Endothelial cell of umbilical vein (primary cell): ENCODE results near the gene SOX18. TPM values are rescaled to one million over a fixed set of nuclear protein-coding genes. Genes with fewer than 3 reads are reported as not detected.

ENCODE experiments used
- BruUV-seq: library from RNA; stranded (reverse); fragments of 400-500 nt; replicated peaks from 2 replicates; lab custom pipeline; 2021; lab: Mats Ljungman, UMichigan
- CTCF ChIA-PET: fragments of 300-600, 350-600 bp; sonication (Branson Sonifier 250); formaldehyde crosslinking; loops from one replicate; lab custom pipeline; 2021; ENCODE audit warnings: antibody characterized with exemption, inconsistent platforms; lab: Charles Lee
- POLR2A ChIA-PET: fragments of 300-600, 350-600 bp; sonication (Branson Sonifier 250); formaldehyde crosslinking; loops from one replicate; lab custom pipeline; 2021; ENCODE audit warnings: antibody characterized with exemption, inconsistent platforms; lab: Charles Lee
- DNase-seq: peaks from one replicate; pipeline ENCODE4 v3.0.0-alpha.2; 2011; ENCODE audit warnings: low read depth, low spot score
- FAIRE-seq: peaks from 2 replicates; lab custom pipeline; 2011; peaks lifted over from hg19 to GRCh38; lab: Jason Lieb, UNC
- H2AFZ ChIP-seq: 2 replicates; pipeline ENCODE4 v1.6.0; 2012; ENCODE audit warnings: low read depth, low read length, control low read depth, inconsistent platforms
- H3K27ac ChIP-seq: 2 replicates; pipeline ENCODE4 v1.5.1; 2011; ENCODE audit warnings: low read depth, mild to moderate bottlenecking, control low read depth, low read length, moderate library complexity; ENCODE audit not compliant: insufficient read depth
- H3K27me3 ChIP-seq, 2 experiments: 2 replicates each; pipeline versions ENCODE4 v1.6.0 to v1.6.1; 2011; ENCODE audit warnings: low read length in 2 of 2, mixed read lengths in 1 of 2; ENCODE audit not compliant: control insufficient read depth in 2 of 2, insufficient read depth in 2 of 2
- H3K36me3 ChIP-seq, 2 experiments: 2 replicates in 1 of 2; 3 replicates in 1 of 2; pipeline ENCODE4 v1.5.1; 2011; ENCODE audit warnings: low read length in 2 of 2, mild to moderate bottlenecking in 1 of 2, moderate library complexity in 1 of 2; ENCODE audit not compliant: control insufficient read depth in 2 of 2, insufficient read depth in 2 of 2; ENCODE audit errors: extremely low read depth in 1 of 2
- H3K4me1 ChIP-seq: 3 replicates; pipeline ENCODE4 v1.5.1; 2011; ENCODE audit warnings: mild to moderate bottlenecking, low read length; ENCODE audit not compliant: control insufficient read depth, insufficient read depth; ENCODE audit errors: extremely low read depth
- H3K4me2 ChIP-seq: 2 replicates; pipeline ENCODE4 v1.6.1; 2011; ENCODE audit warnings: low read length, control low read depth, mixed read lengths; ENCODE audit not compliant: insufficient read depth
- H3K4me3 ChIP-seq, 3 experiments: fragments of 200-600 bp in 1 of 3; sonication (generic), shearing (Covaris generic) in 1 of 3; replicated peaks in 1 of 3; 2 replicates each; pipeline ENCODE4 v1.5.1; 2011 to 2016; ENCODE audit warnings: control low read depth in 3 of 3, low read length in 3 of 3, mild to moderate bottlenecking in 2 of 3, inconsistent platforms in 1 of 3, low read depth in 1 of 3, moderate library complexity in 1 of 3; ENCODE audit not compliant: insufficient read depth in 1 of 3
- H3K79me2 ChIP-seq: 2 replicates; pipeline ENCODE4 v1.6.0; 2012; ENCODE audit warnings: low read length, inconsistent platforms; ENCODE audit not compliant: control insufficient read depth, insufficient read depth
- H3K9ac ChIP-seq: replicated peaks from 2 replicates; pipeline ENCODE3; 2011; ENCODE audit warnings: low read length, control low read depth; ENCODE audit not compliant: insufficient read depth; ENCODE audit errors: extremely low read depth
- H3K9me1 ChIP-seq: replicated peaks from 3 replicates; pipeline ENCODE4 v1.6.0; 2011; ENCODE audit warnings: mild to moderate bottlenecking, low read length; ENCODE audit not compliant: control insufficient read depth, insufficient read depth; ENCODE audit errors: extremely low read depth
- H3K9me3 ChIP-seq: replicated peaks from 2 replicates; pipeline ENCODE4 v1.5.1; 2012; ENCODE audit warnings: low read length, inconsistent platforms; ENCODE audit not compliant: control insufficient read depth, insufficient read depth
- H4K20me1 ChIP-seq: replicated peaks from 2 replicates; pipeline ENCODE3; 2011; ENCODE audit warnings: mild to moderate bottlenecking, low read length; ENCODE audit not compliant: control insufficient read depth, insufficient read depth; ENCODE audit errors: extremely low read depth
- EZH2 ChIP-seq: IDR thresholded peaks from 2 replicates; pipeline ENCODE4 v1.6.1; 2012; ENCODE audit warnings: borderline replicate concordance, low read depth, mild to moderate bottlenecking, moderate library complexity, low read length, inconsistent platforms; ENCODE audit not compliant: severe bottlenecking
- FOS ChIP-seq: IDR thresholded peaks from 2 replicates; pipeline ENCODE4 v1.6.1; 2011; ENCODE audit warnings: mild to moderate bottlenecking, low read length, moderate library complexity, borderline replicate concordance; ENCODE audit not compliant: insufficient read depth
- GATA2 ChIP-seq: IDR thresholded peaks from 2 replicates; pipeline ENCODE4 v1.7.0; 2011; ENCODE audit warnings: low read depth, mild to moderate bottlenecking, moderate library complexity, mixed read lengths, low read length; ENCODE audit not compliant: insufficient read length, insufficient read depth
- JUN ChIP-seq: IDR thresholded peaks from 2 replicates; pipeline ENCODE4 v1.6.1; 2011; ENCODE audit warnings: borderline replicate concordance, low read depth; ENCODE audit not compliant: insufficient read length, insufficient read depth
- MYC ChIP-seq: IDR thresholded peaks from one replicate; pipeline ENCODE4 v1.6.1; 2011; ENCODE audit warnings: mild to moderate bottlenecking, low read depth, low read length
- POLR2A ChIP-seq: IDR thresholded peaks from 2 replicates; pipeline ENCODE4 v1.6.1; 2012; ENCODE audit warnings: low read depth, mild to moderate bottlenecking, control low read depth, low read length
- POLR2AphosphoS5 ChIP-seq: IDR thresholded peaks from 2 replicates; pipeline ENCODE4 v1.6.1; 2012; ENCODE audit warnings: low read depth, mild to moderate bottlenecking, control low read depth, low read length, moderate library complexity; ENCODE audit not compliant: insufficient read depth
- dilution Hi-C: fragments of 300-500 bp; cut with MboI; formaldehyde crosslinking; loops from one replicate; pipeline ENCODE4 v1.15.0; 2019; ENCODE audit warnings: low sequenced_read_pairs; ENCODE audit not compliant: extremely low pct_ligation_motif_present
- intact Hi-C: fragments of 100-400 bp; cut with micrococcal nuclease; formaldehyde crosslinking; loops from one replicate; pipeline ENCODE4 v1.10.0; 2022
- polyA plus RNA-seq, 4 experiments: library from polyadenylated mRNA; depleted of rRNA in 3 of 4; stranded (reverse) in 3 of 4; unstranded in 1 of 4; fragments of >200 nt; gene quantifications; 2 replicates each; pipeline versions ENCODE4 v1.2.1 to v1.2.3, GENCODE V29; 2011 to 2012; ENCODE audit warnings: missing spikeins in 1 of 4
- total RNA-seq: library from RNA; stranded (reverse); gene quantifications from 2 replicates; pipeline ENCODE4 v1.2.3, GENCODE V29; 2021
- TF ChIP-seq, protein P1 (sequence below), 2 donors: IDR thresholded peaks; 1 replicate in 1 of 2; 2 replicates in 1 of 2; pipeline ENCODE4 v1.5.1; 2011; ENCODE audit warnings: low read length in 2 of 2, mild to moderate bottlenecking in 2 of 2, moderate library complexity in 2 of 2, control low read depth in 1 of 2, inconsistent platforms in 1 of 2, low read depth in 1 of 2; ENCODE audit not compliant: insufficient read depth in 1 of 2; ENCODE audit errors: extremely low read depth in 1 of 2
- TF ChIP-seq, protein P2 (sequence below): IDR thresholded peaks from 2 replicates; pipeline ENCODE4 v1.6.1; 2011; ENCODE audit not compliant: insufficient read depth, insufficient read length

The SOX18 gene
- total and polyA plus RNA-seq, 2 donors (not counting 3 experiments of a cell fraction or from before 2014, with no cell fraction given) = 20.9 to 175 TPM

DNA sequence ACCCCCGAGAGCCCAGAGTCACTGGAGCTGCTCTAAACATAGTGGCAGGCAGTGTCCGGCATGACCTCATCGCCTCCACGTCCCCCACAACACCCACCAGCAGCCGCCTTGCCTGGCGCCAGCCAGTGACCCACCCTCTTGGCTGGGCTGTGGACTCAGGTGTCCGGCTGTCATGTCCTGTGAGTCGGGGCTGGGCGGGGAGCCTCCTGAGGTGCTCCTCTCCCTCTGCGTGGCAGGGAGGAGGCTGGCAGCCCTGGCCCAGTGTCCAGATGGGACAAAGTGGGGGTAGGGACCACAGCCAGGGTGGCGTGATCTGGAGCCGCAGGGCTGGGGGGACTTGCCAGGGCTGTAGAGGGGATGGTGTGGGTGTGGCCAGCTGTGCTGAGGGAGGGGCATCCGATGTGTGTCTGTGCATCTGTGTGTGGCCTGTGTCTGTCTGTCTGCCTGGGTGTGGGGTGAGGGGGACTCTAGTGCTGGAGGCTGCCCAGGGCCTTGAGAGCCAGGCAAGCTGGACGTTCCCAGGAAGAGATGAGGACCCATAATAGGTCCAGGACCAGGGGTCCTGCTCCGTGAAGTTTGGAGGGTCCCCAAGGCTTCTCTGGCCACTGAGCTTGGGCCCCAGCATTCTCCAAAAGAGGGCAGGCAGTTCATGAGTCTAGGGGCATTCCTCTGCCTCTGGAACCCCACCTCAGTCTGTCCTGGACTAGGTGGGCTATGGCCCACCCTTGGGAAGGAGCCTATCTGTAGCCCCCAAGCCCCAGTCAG is 2.3 kb upstream of the SOX18 start:
- intact Hi-C loops (loop anchor here (10.0 kb wide), 1 partner anchor 157 kb away; the partner anchor contains the start of gene DNAJC5), dilution Hi-C loops (no loop called here)
- Histone ChIP-seq H3K9ac (no peak overlapping the region), H3K9me3 (no peaks in the 10 kb centered on the region), H3K27ac (peak overlapping the region; percentile 26), H3K27me3 (no peaks in the 10 kb centered on the region), H3K79me2 (peaks cover 19% of the 10 kb centered on the region), H3K4me3 (no peak overlapping the region), H3K4me1 (peaks cover 76% of the 10 kb centered on the region), H3K4me2 (no peak overlapping the region), H3K9me1 (no peaks in the 10 kb centered on the region), H3K36me3 (peaks cover 9 to 13% of the 10 kb centered on the region in 2 experiments), H4K20me1 (peaks cover 3% of the 10 kb centered on the region), H2AFZ (peak overlapping the region; percentile 49)
- FAIRE-seq = no peak
- peak; percentile 31 for DNase-seq
- CTCF ChIA-PET = interaction anchor here (0.6 to 15.2 kb wide), 4 partner anchors 13 to 72 kb away, joined by 3 to 412 read pairs (median 4); partner anchors contain the start of genes C20orf204 and RGS19
- BruUV-seq = no TSS peak
- POLR2A ChIA-PET = no interaction called here
- no peak for TF ChIP-seq GATA2
- TF ChIP-seq POLR2A = no peak

DNA sequence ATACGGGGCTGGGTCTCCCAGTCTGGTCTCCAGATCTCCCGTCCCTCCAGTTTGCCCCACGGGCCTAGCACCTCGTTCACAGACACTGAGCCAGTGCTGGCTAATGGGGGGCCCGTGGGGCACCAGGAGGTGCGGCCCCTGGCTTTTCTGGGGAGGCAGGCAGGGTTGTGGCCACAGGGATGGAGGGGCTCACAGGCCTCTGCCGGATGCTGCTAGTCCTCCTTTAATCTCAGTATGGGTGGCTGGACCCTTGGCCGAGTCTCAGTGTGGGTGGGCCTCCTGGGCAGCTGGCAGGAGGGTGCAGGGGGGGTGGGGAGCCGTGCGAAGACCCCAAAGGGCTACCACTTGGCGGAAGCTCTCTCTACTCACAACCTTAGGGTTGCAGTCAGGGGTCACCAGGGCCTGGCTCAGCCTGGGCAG is 1.6 kb upstream of the SOX18 start:
- Histone ChIP-seq H2AFZ (no peak overlapping the region), H3K4me1 (peaks cover 75% of the 10 kb centered on the region), H3K4me2 (no peak overlapping the region), H3K27me3 (no peaks in the 10 kb centered on the region), H3K9ac (no peak overlapping the region), H3K27ac (peak overlapping the region; percentile 27), H3K79me2 (peaks cover 20% of the 10 kb centered on the region), H4K20me1 (peaks cover 3% of the 10 kb centered on the region), H3K36me3 (peaks cover 9 to 13% of the 10 kb centered on the region in 2 experiments), H3K9me3 (no peaks in the 10 kb centered on the region), H3K9me1 (no peaks in the 10 kb centered on the region), H3K4me3 (no peak overlapping the region)
- BruUV-seq = no TSS peak
- POLR2A ChIA-PET = interaction anchor here (1.3 kb wide), 1 partner anchor 9 kb away, joined by 4 read pairs; no protein-coding TSS in a partner anchor
- intact Hi-C loops = loop anchor here (10.0 kb wide), 1 partner anchor 156 kb away; the partner anchor contains the start of gene DNAJC5
- dilution Hi-C loops = no loop called here
- no peak for FAIRE-seq
- DNase-seq = no peak
- TF ChIP-seq POLR2A = no peak
- TF ChIP-seq FOS = no peak
- no peak for TF ChIP-seq POLR2AphosphoS5
- TF ChIP-seq GATA2 = no peak
- TF ChIP-seq, protein P1, sequence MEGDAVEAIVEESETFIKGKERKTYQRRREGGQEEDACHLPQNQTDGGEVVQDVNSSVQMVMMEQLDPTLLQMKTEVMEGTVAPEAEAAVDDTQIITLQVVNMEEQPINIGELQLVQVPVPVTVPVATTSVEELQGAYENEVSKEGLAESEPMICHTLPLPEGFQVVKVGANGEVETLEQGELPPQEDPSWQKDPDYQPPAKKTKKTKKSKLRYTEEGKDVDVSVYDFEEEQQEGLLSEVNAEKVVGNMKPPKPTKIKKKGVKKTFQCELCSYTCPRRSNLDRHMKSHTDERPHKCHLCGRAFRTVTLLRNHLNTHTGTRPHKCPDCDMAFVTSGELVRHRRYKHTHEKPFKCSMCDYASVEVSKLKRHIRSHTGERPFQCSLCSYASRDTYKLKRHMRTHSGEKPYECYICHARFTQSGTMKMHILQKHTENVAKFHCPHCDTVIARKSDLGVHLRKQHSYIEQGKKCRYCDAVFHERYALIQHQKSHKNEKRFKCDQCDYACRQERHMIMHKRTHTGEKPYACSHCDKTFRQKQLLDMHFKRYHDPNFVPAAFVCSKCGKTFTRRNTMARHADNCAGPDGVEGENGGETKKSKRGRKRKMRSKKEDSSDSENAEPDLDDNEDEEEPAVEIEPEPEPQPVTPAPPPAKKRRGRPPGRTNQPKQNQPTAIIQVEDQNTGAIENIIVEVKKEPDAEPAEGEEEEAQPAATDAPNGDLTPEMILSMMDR (IDR thresholded peaks at IDR 0.05; ENCODE audit: extremely low read depth in 1 of 2, insufficient read depth in 1 of 2, low read depth in 1 of 2, low read length in 2 of 2) = no peak
- TF ChIP-seq JUN = no peak
- TF ChIP-seq MYC = no peak
- no peak for TF ChIP-seq EZH2
- TF ChIP-seq, protein P2, sequence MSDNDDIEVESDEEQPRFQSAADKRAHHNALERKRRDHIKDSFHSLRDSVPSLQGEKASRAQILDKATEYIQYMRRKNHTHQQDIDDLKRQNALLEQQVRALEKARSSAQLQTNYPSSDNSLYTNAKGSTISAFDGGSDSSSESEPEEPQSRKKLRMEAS = no peak
- CTCF ChIA-PET = interaction anchor here (1.0 to 15.2 kb wide), 3 partner anchors 12 to 71 kb away, joined by 3 to 412 read pairs (median 3); partner anchors contain the start of gene C20orf204
